IMR-90 (cell line): ENCODE results near the gene FOXD4. TPM values are rescaled to one million over a fixed set of nuclear protein-coding genes. Genes with fewer than 3 reads are reported as not detected.
"Not testable (repeated sequence)": the region's sequence is repeated elsewhere in the genome, so short reads cannot be mapped to it uniquely, and the experiment has no call there.

Source experiments
- ATAC-seq: fragments of 200-7000 bp; cut with Tn5 transposase; 2 replicates; pipeline ENCODE4 v1.9.1; 2020; ENCODE audit warnings: low read depth, mild to moderate bottlenecking, moderate library complexity
- BruUV-seq: library from RNA; stranded (reverse); fragments of 400-500 nt; replicated peaks from 2 replicates; lab custom pipeline; 2021; lab: Mats Ljungman, UMichigan
- CTCF ChIA-PET: fragments of 300-600 bp; formaldehyde crosslinking; extraction: SDS; loops from one replicate; lab custom pipeline; 2021; ENCODE audit warnings: antibody characterized with exemption; lab: Yijun Ruan, JAX
- POLR2A ChIA-PET: fragments of 300-600 bp; sonication (Branson Sonifier 250); formaldehyde crosslinking; loops from one replicate; lab custom pipeline; 2022; ENCODE audit warnings: antibody characterized with exemption; ENCODE audit not compliant: unreplicated experiment; lab: Charles Lee
- DNase-seq: peaks from one replicate; pipeline ENCODE4 v3.0.0; 2013
- H2AFZ ChIP-seq: replicated peaks from 2 replicates; pipeline ENCODE3; 2013; ENCODE audit warnings: low read length, mild to moderate bottlenecking; ENCODE audit not compliant: poor library complexity
- H2AK5ac ChIP-seq: 2 replicates; pipeline ENCODE4 v1.6.1; 2013; ENCODE audit warnings: low read depth, low read length, inconsistent platforms
- H2AK9ac ChIP-seq: replicated peaks from 2 replicates; pipeline ENCODE3; 2013; ENCODE audit warnings: mild to moderate bottlenecking, low read depth, low read length, moderate library complexity; ENCODE audit not compliant: poor library complexity
- H2BK120ac ChIP-seq: 2 replicates; pipeline ENCODE4 v1.6.1; 2013; ENCODE audit warnings: low read depth, low read length, inconsistent platforms
- H2BK15ac ChIP-seq: 3 replicates; pipeline ENCODE4 v1.6.1; 2013; ENCODE audit warnings: low read depth, low read length, inconsistent platforms
- H2BK20ac ChIP-seq: 2 replicates; pipeline ENCODE4 v1.6.1; 2013; ENCODE audit warnings: low read depth, mild to moderate bottlenecking, inconsistent platforms, low read length, moderate library complexity
- H2BK5ac ChIP-seq: 2 replicates; pipeline ENCODE4 v1.6.1; 2013; ENCODE audit warnings: mild to moderate bottlenecking, low read depth, low read length, inconsistent platforms; ENCODE audit not compliant: poor library complexity, severe bottlenecking
- H3K14ac ChIP-seq: replicated peaks from 2 replicates; pipeline ENCODE4 v1.6.1; 2013; ENCODE audit warnings: low read depth, low read length, inconsistent platforms
- H3K18ac ChIP-seq: 2 replicates; pipeline ENCODE4 v1.6.1; 2013; ENCODE audit warnings: low read depth, low read length, control low read depth
- H3K23ac ChIP-seq: 2 replicates; pipeline ENCODE4 v1.6.1; 2013; ENCODE audit warnings: low read depth, low read length, inconsistent platforms
- H3K27ac ChIP-seq: 2 replicates; pipeline ENCODE4 v1.5.1; 2013; ENCODE audit warnings: mild to moderate bottlenecking, control low read depth, low read length; ENCODE audit not compliant: insufficient read depth
- H3K27me3 ChIP-seq: 2 replicates; pipeline ENCODE4 v1.6.1; 2013; ENCODE audit warnings: low read length; ENCODE audit not compliant: control insufficient read depth, insufficient read depth
- H3K36me3 ChIP-seq: 2 replicates; pipeline ENCODE4 v1.6.1; 2013; ENCODE audit warnings: low read length, mixed read lengths; ENCODE audit not compliant: control insufficient read depth, insufficient read depth
- H3K4ac ChIP-seq: 2 replicates; pipeline ENCODE4 v1.6.1; 2013; ENCODE audit warnings: low read depth, low read length, inconsistent platforms
- H3K4me1 ChIP-seq: 2 replicates; pipeline ENCODE4 v1.6.1; 2013; ENCODE audit warnings: low read length, mixed read lengths; ENCODE audit not compliant: control insufficient read depth, insufficient read depth
- H3K4me2 ChIP-seq: 2 replicates; pipeline ENCODE4 v1.6.1; 2013; ENCODE audit warnings: low read depth, mild to moderate bottlenecking, control low read depth, low read length, moderate library complexity
- H3K4me3 ChIP-seq: 2 replicates; pipeline ENCODE4 v1.5.1; 2013; ENCODE audit warnings: low read depth, mild to moderate bottlenecking, control low read depth, low read length, moderate library complexity; ENCODE audit not compliant: insufficient read depth
- H3K56ac ChIP-seq: 2 replicates; pipeline ENCODE4 v1.6.1; 2013; ENCODE audit warnings: low read length, inconsistent platforms; ENCODE audit not compliant: insufficient read depth; ENCODE audit errors: extremely low read depth
- H3K79me1 ChIP-seq, 2 experiments: 2 replicates each; pipeline ENCODE4 v1.6.1; 2013; ENCODE audit warnings: low read length in 2 of 2, inconsistent platforms in 1 of 2, low read depth in 1 of 2
- H3K9ac ChIP-seq: 2 replicates; pipeline ENCODE4 v1.6.1; 2013; ENCODE audit warnings: low read depth, low read length, control low read depth
- H3K9me1 ChIP-seq: 2 replicates; pipeline ENCODE4 v1.6.1; 2013; ENCODE audit warnings: low read length, inconsistent platforms; ENCODE audit not compliant: insufficient read depth
- H3K9me3 ChIP-seq: 2 replicates; pipeline ENCODE4 v1.6.1; 2013; ENCODE audit warnings: low read length; ENCODE audit not compliant: control insufficient read depth, insufficient read depth
- H4K20me1 ChIP-seq: 2 replicates; pipeline ENCODE4 v1.6.1; 2013; ENCODE audit warnings: low read length, inconsistent platforms; ENCODE audit not compliant: insufficient read depth
- H4K5ac ChIP-seq: 2 replicates; pipeline ENCODE4 v1.6.1; 2013; ENCODE audit warnings: mild to moderate bottlenecking, low read depth, low read length, control low read depth
- H4K8ac ChIP-seq, 2 experiments: 2 replicates each; pipeline ENCODE4 v1.6.1; 2013; ENCODE audit warnings: low read depth in 2 of 2, low read length in 2 of 2, control low read depth in 1 of 2, inconsistent platforms in 1 of 2
- H4K91ac ChIP-seq: 2 replicates; pipeline ENCODE4 v1.6.1; 2013; ENCODE audit warnings: low read depth, low read length, inconsistent platforms; ENCODE audit not compliant: insufficient read depth
- WGBS, 2 experiments: methylation state at CpG; one replicate each; pipeline versions ENCODE4 v1.1.5 to v1.1.7; 2013; ENCODE audit warnings: missing lambda C conversion rate in 2 of 2; ENCODE audit not compliant: insufficient read length in 1 of 2; ENCODE audit errors: extremely low coverage in 2 of 2; 5-methylcytosine and 5-hydroxymethylcytosine counted together
- dilution Hi-C: fragments of 300-500 bp; cut with HindIII; formaldehyde crosslinking; loops from one replicate; pipeline ENCODE4 v1.14.3; 2018; ENCODE audit warnings: low sequenced_read_pairs; ENCODE audit not compliant: unreplicated experiment
- in situ Hi-C: fragments of 300-500 bp; cut with MboI; formaldehyde crosslinking; loops from 3 replicates; pipeline ENCODE4 v1.14.3; 2019; ENCODE audit warnings: low sequenced_read_pairs, inconsistent platforms, mixed read lengths
- intact Hi-C: fragments of 100-400 bp; cut with micrococcal nuclease; formaldehyde crosslinking; loops from 2 replicates; pipeline ENCODE4 v1.10.0; 2022
- polyA plus RNA-seq, 3 experiments: library from polyadenylated mRNA; depleted of rRNA; stranded (reverse); fragments of >200 nt; gene quantifications; 2 replicates each; pipeline ENCODE4 v1.2.3, GENCODE V29; 2012; ENCODE audit warnings: low replicate concordance in 1 of 3
- total RNA-seq: library from RNA; depleted of rRNA; stranded (reverse); fragments of >200 nt; gene quantifications from 2 replicates; pipeline ENCODE4 v1.2.3, GENCODE V29; 2012

Gene FOXD4
- total and polyA plus RNA-seq, 2 of the 4 experiments (the other 2 are of a cell fraction), result 0.03 to 0.18 TPM

GRCh38 chr9:117144-117994 lies 848 bp downstream of the FOXD4 start:
- H3K36me3 ChIP-seq, H3K14ac ChIP-seq, in situ Hi-C loops, H4K8ac ChIP-seq, H2BK5ac ChIP-seq, H2AFZ ChIP-seq, H3K4me2 ChIP-seq, H3K27ac ChIP-seq, H4K5ac ChIP-seq, DNase-seq, H2BK15ac ChIP-seq, H3K18ac ChIP-seq, H3K4me3 ChIP-seq, ATAC-seq, H3K23ac ChIP-seq, H2AK9ac ChIP-seq, H2AK5ac ChIP-seq, H3K4ac ChIP-seq, POLR2A ChIA-PET, H2BK120ac ChIP-seq, intact Hi-C loops, BruUV-seq, H3K56ac ChIP-seq, H3K9ac ChIP-seq, H3K4me1 ChIP-seq, dilution Hi-C loops, H4K91ac ChIP-seq, H3K9me3 ChIP-seq, H4K20me1 ChIP-seq, H3K9me1 ChIP-seq, H2BK20ac ChIP-seq, CTCF ChIA-PET, H3K79me1 ChIP-seq: not testable (repeated sequence)
- H3K27me3 ChIP-seq, result peaks cover 40% of the 10 kb centered on the region
- WGBS, 2 experiments, result 5% methylated on average over 8 of the region's 71 CpGs; no CpG with 5 or more reads in 1 of the 2 experiments

- peaks cover 40% of the 10 kb centered on the region for H3K27me3 ChIP-seq
- H2AK9ac ChIP-seq, H3K14ac ChIP-seq, H4K5ac ChIP-seq, H2AFZ ChIP-seq, H3K4me2 ChIP-seq, H3K36me3 ChIP-seq, CTCF ChIA-PET, BruUV-seq, POLR2A ChIA-PET, H3K9me3 ChIP-seq, intact Hi-C loops, H3K56ac ChIP-seq, H2BK120ac ChIP-seq, H3K9me1 ChIP-seq, in situ Hi-C loops, H3K23ac ChIP-seq, H3K4me1 ChIP-seq, dilution Hi-C loops, H4K20me1 ChIP-seq, H4K91ac ChIP-seq, H2BK5ac ChIP-seq, H3K18ac ChIP-seq, ATAC-seq, H3K79me1 ChIP-seq, H2AK5ac ChIP-seq, H3K4ac ChIP-seq, H2BK15ac ChIP-seq, H3K27ac ChIP-seq, H4K8ac ChIP-seq, H2BK20ac ChIP-seq, DNase-seq, H3K4me3 ChIP-seq, H3K9ac ChIP-seq: not testable (repeated sequence)
- WGBS, 2 experiments, result 7% methylated on average over 6 of the region's 41 CpGs; no CpG with 5 or more reads in 1 of the 2 experiments
These were observed 1.8 kb downstream of the FOXD4 start for GRCh38 chr9:116239-117077.
